Left forelimb (tissue), 1 donor: ENCODE measurements around the gene CLEC2D.
"Not testable (repeated sequence)": the region's sequence is repeated elsewhere in the genome, so short reads cannot be mapped to it uniquely, and the experiment has no call there.

ENCODE experiments used
- DNase-seq: peaks from one replicate; pipeline ENCODE4 v3.0.0-alpha.2; 2018; ENCODE audit warnings: low spot score

The CLEC2D gene

GRCh38 chr12:9651265-9651729, 18.2 kb upstream of the CLEC2D start:
- DNase-seq: no peak

- no peak for DNase-seq
Observed at GRCh38 chr12:9660046-9660445, 9.5 kb upstream of the CLEC2D start.

- DNase-seq: no peak
Observed at GRCh38 chr12:9661720-9662119, 7.8 kb upstream of the CLEC2D start.

GRCh38 chr12:9662488-9662887, 7.0 kb upstream of the CLEC2D start:
- no peak for DNase-seq

GRCh38 chr12:9667403-9668160, 1.9 kb upstream of the CLEC2D start:
- DNase-seq: no peak

DNA sequence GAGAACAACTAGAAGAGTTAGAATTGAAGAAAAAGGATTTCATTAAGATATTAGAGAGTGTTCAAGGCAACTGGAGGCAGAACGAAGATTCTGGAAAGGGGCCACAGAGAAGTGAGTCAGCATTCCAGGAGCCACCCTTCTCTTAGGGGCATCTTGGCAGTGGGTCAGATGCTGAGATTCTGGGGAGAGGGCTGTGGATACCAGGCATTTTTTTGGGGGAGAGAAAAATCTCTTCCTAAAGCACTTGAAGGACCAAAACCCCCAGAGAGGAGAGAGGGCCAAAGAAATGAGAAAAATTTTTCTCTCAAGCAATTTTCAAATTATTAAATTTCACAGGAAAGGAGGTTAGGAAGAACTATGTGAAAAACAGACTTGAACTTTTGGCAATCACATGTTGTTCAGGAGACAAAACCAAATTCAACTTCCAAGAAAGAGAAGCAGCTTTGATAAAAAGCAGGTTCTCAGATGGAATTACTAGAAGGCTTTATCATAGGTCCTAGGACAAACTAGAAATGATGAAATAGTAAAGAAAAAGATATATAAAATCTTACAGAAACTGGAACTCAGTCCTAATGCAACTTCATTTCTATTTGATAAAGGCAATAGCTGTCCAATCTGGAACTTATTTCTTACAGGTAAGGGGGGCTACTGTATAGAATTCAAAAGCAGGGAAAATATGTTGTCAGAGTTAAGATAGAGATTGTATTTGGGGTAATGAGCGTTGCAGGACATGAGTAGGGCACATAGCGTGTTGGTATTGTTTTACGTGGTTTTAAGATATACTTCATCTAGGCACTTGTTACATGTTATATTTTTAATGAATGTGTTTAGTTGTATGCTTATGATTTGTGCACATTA, 1.1 kb upstream of the CLEC2D start:
- no peak for DNase-seq

- no peak for DNase-seq
Observed at GRCh38 chr12:9669019-9669326, 540 bp upstream of the CLEC2D start.

- not testable (repeated sequence) for DNase-seq
Observed at GRCh38 chr12:9672340-9672739, 2.8 kb downstream of the CLEC2D start.

DNA sequence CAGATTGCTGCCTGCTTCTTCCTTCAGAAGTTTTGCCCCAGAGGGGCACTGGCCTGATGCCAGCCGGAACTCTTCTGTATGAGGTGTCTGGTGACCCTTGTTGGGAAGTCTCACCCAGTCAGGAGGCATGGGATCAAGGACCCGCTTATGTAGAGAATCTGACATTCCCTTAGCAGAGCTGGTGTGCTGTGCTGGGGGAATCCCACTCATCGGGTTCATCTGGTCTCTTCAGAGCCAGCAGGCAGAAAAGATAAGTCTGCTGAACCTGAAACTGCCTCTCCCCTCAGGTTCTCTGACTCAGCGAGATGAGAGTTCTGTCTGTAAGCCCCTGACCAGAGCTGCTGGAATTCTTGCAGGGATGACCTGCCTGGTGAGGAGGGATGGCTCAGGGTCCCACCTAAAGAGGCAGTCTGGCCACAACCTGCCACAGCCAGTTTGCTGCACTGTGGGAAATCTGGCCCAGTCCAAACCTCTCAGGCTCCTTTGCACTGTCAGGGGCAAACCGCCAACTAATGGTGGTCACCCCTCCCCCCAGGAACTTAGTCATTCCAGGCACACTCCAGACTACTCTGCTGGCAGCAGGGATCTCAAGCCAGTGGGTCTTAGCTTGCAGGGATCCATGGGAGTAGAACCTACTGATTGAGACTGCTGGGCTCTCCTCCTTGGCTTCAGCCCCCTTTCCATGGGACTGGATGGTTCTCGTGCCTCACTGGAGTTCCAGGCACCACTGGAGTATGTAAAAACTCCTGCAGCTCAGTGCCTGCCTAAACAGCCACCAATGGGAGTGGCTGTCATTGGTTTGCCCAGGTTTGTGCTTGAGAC, 4.1 kb downstream of the CLEC2D start:
- DNase-seq: no peak

GRCh38 chr12:9674226-9674590, 4.7 kb downstream of the CLEC2D start:
- DNase-seq: no peak

- DNase-seq: not testable (repeated sequence)
Observed at GRCh38 chr12:9682508-9682907, 13.0 kb downstream of the CLEC2D start.

DNA sequence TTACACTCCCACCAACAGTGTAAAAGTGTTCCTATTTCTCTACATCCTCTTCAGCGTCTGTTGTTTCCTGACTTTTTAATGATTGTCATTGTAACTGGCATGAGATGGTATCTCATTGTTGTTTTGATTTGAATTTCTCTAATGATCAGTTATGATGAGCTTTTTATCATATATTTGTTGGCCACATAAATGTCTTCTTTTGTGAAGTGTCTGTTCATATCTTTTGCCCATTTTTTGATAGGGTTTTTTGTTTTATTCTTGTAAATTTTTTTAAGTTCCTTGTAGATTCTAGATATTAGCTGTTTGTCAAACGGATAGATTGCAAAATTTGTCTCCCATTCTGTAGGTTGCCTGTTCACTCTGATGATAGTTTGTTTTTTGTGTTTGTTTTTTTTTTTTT, 13.4 kb downstream of the CLEC2D start:
- DNase-seq: not testable (repeated sequence)

- DNase-seq: not testable (repeated sequence)
Observed at GRCh38 chr12:9685366-9685765, 15.9 kb downstream of the CLEC2D start.

DNA sequence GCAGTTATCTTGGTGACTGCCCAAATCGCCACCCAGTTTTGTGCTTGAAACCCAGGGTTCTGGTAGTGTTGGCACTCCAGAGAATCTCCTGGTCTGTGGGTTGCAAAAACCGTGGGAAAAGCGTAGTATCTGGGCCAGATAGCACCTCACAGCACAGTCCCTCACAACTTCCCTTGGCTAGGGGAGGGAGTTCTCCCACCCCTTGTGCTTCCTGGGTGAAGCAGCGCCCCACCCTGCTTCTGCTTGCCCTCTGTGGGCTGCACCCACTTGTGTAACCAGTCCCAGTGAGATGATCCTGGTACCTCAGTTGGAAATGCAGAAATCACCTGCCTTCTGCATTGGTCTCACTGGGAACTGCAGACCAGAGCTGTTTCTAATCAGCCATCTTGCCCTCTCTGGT, 16.4 kb downstream of the CLEC2D start:
- DNase-seq: no peak

- DNase-seq: no peak
Observed at GRCh38 chr12:9687228-9687627, 17.7 kb downstream of the CLEC2D start.

- DNase-seq: no peak
Observed at GRCh38 chr12:9692909-9693308, 23.4 kb downstream of the CLEC2D start.

DNA sequence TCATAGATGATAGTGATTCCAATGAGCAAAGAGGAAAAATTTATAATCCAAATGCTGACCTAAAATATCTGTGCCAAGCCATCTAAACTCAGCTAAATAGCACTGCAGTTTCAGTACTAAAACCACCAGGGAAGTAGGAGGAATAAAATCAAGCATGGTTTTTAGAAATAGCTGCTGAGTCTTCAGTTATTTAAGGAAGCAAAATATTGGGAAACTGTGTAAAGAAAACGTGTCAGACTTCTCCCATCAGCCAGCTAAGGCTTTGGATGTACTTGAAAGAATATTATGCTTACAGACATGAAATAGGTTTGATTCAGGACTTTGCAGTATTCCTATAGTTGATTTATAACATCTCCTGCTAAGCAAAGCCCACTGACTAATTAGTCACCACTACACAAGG, 24.7 kb downstream of the CLEC2D start:
- no peak for DNase-seq

- DNase-seq: not testable (repeated sequence)
Observed at GRCh38 chr12:9695150-9695549, 25.6 kb downstream of the CLEC2D start.

- not testable (repeated sequence) for DNase-seq
Observed at GRCh38 chr12:9695661-9696060, 26.1 kb downstream of the CLEC2D start.

DNA sequence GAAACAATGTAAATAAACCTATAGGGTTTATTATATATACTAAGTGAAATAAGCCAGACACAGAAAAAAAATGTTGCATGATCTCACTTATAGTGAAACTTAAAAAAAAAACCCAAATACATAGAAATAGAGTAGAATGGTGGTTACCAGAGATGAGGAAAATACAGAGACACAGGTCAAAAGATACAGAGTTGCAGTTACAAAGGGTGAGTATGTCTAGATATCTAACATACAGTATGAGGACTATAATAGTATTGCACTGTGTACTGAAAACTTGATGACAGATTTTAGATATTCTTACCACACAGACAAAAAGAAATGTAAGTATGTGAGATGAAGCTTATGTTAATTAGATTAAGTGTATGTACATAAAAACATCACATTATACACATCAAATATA, 28.1 kb downstream of the CLEC2D start:
- no peak for DNase-seq

- DNase-seq: no peak
Observed at GRCh38 chr12:9698681-9699080, 29.2 kb downstream of the CLEC2D start.

- no peak for DNase-seq
Observed at GRCh38 chr12:9699269-9699897, 29.9 kb downstream of the CLEC2D start.
